ENCODE data around the gene STPG2. TPM values are rescaled to one million over a fixed set of nuclear protein-coding genes. Genes with fewer than 3 reads are reported as not detected.

STPG2 gene
- total and polyA plus RNA-seq, 4 donors: 0.05 to 0.67 (median 0.28) TPM; not detected in 1

- DNase-seq (ENCODE audit: low spot score): no peak
- H3K4me1 ChIP-seq (ENCODE audit: control insufficient read depth in 4 of 4, insufficient read depth in 4 of 4, low read length in 3 of 4): no peaks in the 10 kb centered on the region
- no peak overlapping the region for H3K4me3 ChIP-seq (ENCODE audit: low read depth in 1 of 3, low read length in 3 of 3)
- H3K27ac ChIP-seq (ENCODE audit: low read depth in 1 of 2, low read length in 2 of 2): no peak overlapping the region
- WGBS: 77% methylated on average over 3 of the region's 3 CpGs
- H3K27me3 ChIP-seq (ENCODE audit: control insufficient read depth in 4 of 4, insufficient read depth in 4 of 4, low read length in 3 of 4): no peaks in the 10 kb centered on the region
- H3K9me3 ChIP-seq (ENCODE audit: control insufficient read depth in 4 of 4, low read length in 3 of 4): no peaks in the 10 kb centered on the region
- TF ChIP-seq HNF4G (IDR thresholded peaks at IDR 0.05): no peak
- TF ChIP-seq NR2F2 (IDR thresholded peaks at IDR 0.05): no peak
- TF ChIP-seq FOXA1 (IDR thresholded peaks at IDR 0.05): no peak
- no peak for TF ChIP-seq GABPA (IDR thresholded peaks at IDR 0.05 in 1 of 2, conservative IDR thresholded peaks at IDR 0.05 in 1 of 2)
- TF ChIP-seq YY1 (IDR thresholded peaks at IDR 0.05): no peak
- no peak for TF ChIP-seq SP1 (IDR thresholded peaks at IDR 0.05)
- no peak for TF ChIP-seq TAF1 (conservative IDR thresholded peaks at IDR 0.05)
- TF ChIP-seq RXRA (IDR thresholded peaks at IDR 0.05): no peak
- TF ChIP-seq EGR1 (IDR thresholded peaks at IDR 0.05; ENCODE audit: low read depth in 2 of 2): no peak
- no peak for TF ChIP-seq RAD21 (IDR thresholded peaks at IDR 0.05)
- TF ChIP-seq ZBTB33 (IDR thresholded peaks at IDR 0.05): no peak
- no peak for TF ChIP-seq HNF4A (conservative IDR thresholded peaks at IDR 0.05)
- no peak for TF ChIP-seq MAX (IDR thresholded peaks at IDR 0.05)
- TF ChIP-seq REST (IDR thresholded peaks at IDR 0.05): no peak
- TF ChIP-seq ATF3 (IDR thresholded peaks at IDR 0.05): no peak
- H3K9ac ChIP-seq (ENCODE audit: low read depth in 1 of 2, low read length in 2 of 2): no peak overlapping the region
- no peaks in the 10 kb centered on the region for H3K36me3 ChIP-seq (ENCODE audit: control insufficient read depth in 4 of 4, insufficient read depth in 3 of 4, low read depth in 1 of 4, low read length in 3 of 4)
Observed at GRCh38 chr4:97747945-97748344, 395.3 kb downstream of the STPG2 start.

- no peaks in the 10 kb centered on the region for H3K36me3 ChIP-seq (ENCODE audit: control insufficient read depth in 4 of 4, insufficient read depth in 3 of 4, low read depth in 1 of 4, low read length in 3 of 4)
- no peaks in the 10 kb centered on the region for H3K27me3 ChIP-seq (ENCODE audit: control insufficient read depth in 4 of 4, insufficient read depth in 4 of 4, low read length in 3 of 4)
- H3K9me3 ChIP-seq (ENCODE audit: control insufficient read depth in 4 of 4, low read length in 3 of 4): no peaks in the 10 kb centered on the region
- no peak overlapping the region for H3K27ac ChIP-seq (ENCODE audit: low read depth in 1 of 2, low read length in 2 of 2)
- H3K9ac ChIP-seq (ENCODE audit: low read depth in 1 of 2, low read length in 2 of 2): no peak overlapping the region
- H3K4me1 ChIP-seq (ENCODE audit: control insufficient read depth in 4 of 4, insufficient read depth in 4 of 4, low read length in 3 of 4): no peaks in the 10 kb centered on the region
- WGBS: 11% methylated on average over 4 of the region's 4 CpGs
- DNase-seq (ENCODE audit: low spot score): no peak
- no peak overlapping the region for H3K4me3 ChIP-seq (ENCODE audit: low read depth in 1 of 3, low read length in 3 of 3)
- TF ChIP-seq RAD21 (IDR thresholded peaks at IDR 0.05) (peak; percentile 81 to 82), TAF1 (conservative IDR thresholded peaks at IDR 0.05) (no peak), CTCF (IDR thresholded peaks at IDR 0.05; ENCODE audit: low read depth, low read length, missing input control) (peak; percentile 41)
Observed at GRCh38 chr4:97720869-97721432, 422.3 kb downstream of the STPG2 start.

Measured in liver (tissue), 9 donors.